Ovary (tissue), 9 donors: Measurements from ENCODE around the gene PAX1. TPM values are rescaled to one million over a fixed set of nuclear protein-coding genes. Genes with fewer than 3 reads are reported as not detected.

Experiments used
- DNase-seq, 5 donors: peaks; one replicate each; pipeline ENCODE4 v3.0.0-alpha.2; 2019 to 2020
- H3K27ac ChIP-seq, 2 donors: fragments of 200-600 bp; one replicate each; pipeline versions ENCODE4 v1.5.1 to v1.8.0; 2019 to 2022
- H3K27me3 ChIP-seq: fragments of 200-600 bp; one replicate; pipeline ENCODE4 v1.8.0; 2022
- H3K36me3 ChIP-seq: fragments of 200-600 bp; sonication (generic); one replicate; pipeline ENCODE4 v1.5.1; 2019
- H3K4me1 ChIP-seq: one replicate; pipeline ENCODE4 v1.8.1; 2013; ENCODE audit warnings: mild to moderate bottlenecking, moderate library complexity; ENCODE audit not compliant: insufficient read depth
- H3K4me3 ChIP-seq: fragments of 200-600 bp; sonication (generic); one replicate; pipeline ENCODE4 v1.5.1; 2017
- H3K9me3 ChIP-seq, 2 donors: fragments of 200-600 bp in 1 of 2; sonication (generic) in 1 of 2; one replicate each; pipeline versions ENCODE4 v1.5.1 to v1.8.1; 2013 to 2019; ENCODE audit warnings: mild to moderate bottlenecking in 1 of 2, moderate library complexity in 1 of 2
- CTCF ChIP-seq, 3 donors: fragments of 450-650 bp in 2 of 3; fragments of 200-600 bp in 1 of 3; IDR thresholded peaks; one replicate each; pipeline versions ENCODE4 v1.5.1 to v1.8.0; 2016 to 2022; ENCODE audit warnings: antibody characterized with exemption in 3 of 3, mild to moderate bottlenecking in 1 of 3
- EP300 ChIP-seq: sonication (generic); formaldehyde crosslinking; IDR thresholded peaks from one replicate; pipeline ENCODE4 v1.6.1; 2017; ENCODE audit warnings: antibody characterized with exemption
- POLR2A ChIP-seq: fragments of 450-650 bp; IDR thresholded peaks from one replicate; pipeline ENCODE4 v1.6.1; 2017; ENCODE audit warnings: antibody characterized with exemption, mild to moderate bottlenecking, moderate library complexity
- WGBS, 3 donors: extraction: QIAGEN DNeasy Blood & Tissue Kit in 1 of 3; methylation state at CpG; one replicate each; pipeline versions ENCODE4 v1.1.5 to v1.1.7; 2013 to 2017; 5-methylcytosine and 5-hydroxymethylcytosine counted together
- intact Hi-C, 4 donors: fragments of 100-400 bp; cut with DNase I; formaldehyde crosslinking; loops; one replicate each; pipeline versions ENCODE4 v1.11.0 to v1.15.1; 2022 to 2023
- polyA plus RNA-seq, 2 donors: library from polyadenylated mRNA; stranded (reverse); fragments of 200-250 nt in 1 of 2; fragments of 350-450 nt in 1 of 2; fragmentation: Illumina TruSeq in 1 of 2; extraction: RNeasy Lipid Tissue Mini Kit (QIAGEN cat#74804) in 1 of 2; gene quantifications; one replicate each; pipeline ENCODE4 v1.2.3, GENCODE V29; 2013 to 2014
- total RNA-seq, 7 donors: library from RNA; depleted of rRNA in 2 of 7; stranded (reverse); fragments of >200 nt in 2 of 7; fragmentation: NEBNext Ultra II Directional in 3 of 7; extraction: Animal tissue kit (Norgen Biotek cat#: 25700) in 3 of 7; gene quantifications; one replicate each; pipeline versions ENCODE4 v1.1.0 to v1.2.4, GENCODE V29; 2016 to 2023
- donor health status: DM: no; HTN: no; CAD: no; lungs with moderate emphysema.
- donor health status: DM: no; HTN: no; CAD: no.
- donor health status: Bipolar disorder and iron deficiency.
- donor health status: DM: yes; HTN: yes; CAD: no.
- donor health status: DM: no; HTN: no; CAD: no.
- donor health status: DM: yes; HTN: yes; CAD: no.

Gene PAX1
- total and polyA plus RNA-seq, 9 donors = not detected

GRCh38 chr20:21710863-21711431, 5.5 kb downstream of the PAX1 start:
- intact Hi-C loops = no loop called here
- Histone ChIP-seq H3K4me1 (no peaks in the 10 kb centered on the region), H3K9me3 (no peaks in the 10 kb centered on the region), H3K27me3 (no peaks in the 10 kb centered on the region), H3K4me3 (no peak overlapping the region), H3K27ac (no peak overlapping the region), H3K36me3 (no peaks in the 10 kb centered on the region)
- DNase-seq = no peak
- 16 to 22% (median 18%) methylated on average over 5 of the region's 5 CpGs for WGBS, 3 donors
- no peak for TF ChIP-seq EP300
- TF ChIP-seq POLR2A = no peak
- TF ChIP-seq CTCF (IDR thresholded peaks at IDR 0.05) = no peak

- Histone ChIP-seq H3K27ac (no peak overlapping the region), H3K4me1 (no peaks in the 10 kb centered on the region), H3K27me3 (no peaks in the 10 kb centered on the region), H3K4me3 (no peak overlapping the region), H3K36me3 (no peaks in the 10 kb centered on the region), H3K9me3 (no peaks in the 10 kb centered on the region)
- no peak for TF ChIP-seq CTCF (IDR thresholded peaks at IDR 0.05)
- TF ChIP-seq POLR2A = no peak
- no peak for TF ChIP-seq EP300
- no peak for DNase-seq
- intact Hi-C loops = no loop called here
- WGBS, 3 donors = 2 to 7% (median 2%) methylated on average over 17 of the region's 17 CpGs
Measured at GRCh38 chr20:21712443-21713059, 7.1 kb downstream of the PAX1 start.

GRCh38 chr20:21713470-21713869, 8.0 kb downstream of the PAX1 start:
- no peak for DNase-seq
- 2% methylated on average over 15 of the region's 15 CpGs for WGBS, 3 donors
- intact Hi-C loops = no loop called here
- Histone ChIP-seq H3K36me3 (no peaks in the 10 kb centered on the region), H3K27me3 (no peaks in the 10 kb centered on the region), H3K9me3 (no peaks in the 10 kb centered on the region), H3K27ac (no peak overlapping the region), H3K4me3 (no peak overlapping the region), H3K4me1 (no peaks in the 10 kb centered on the region)
- TF ChIP-seq CTCF (IDR thresholded peaks at IDR 0.05) (no peak), POLR2A (no peak), EP300 (no peak)

- H3K4me1 ChIP-seq = no peaks in the 10 kb centered on the region
- no peak for DNase-seq
- H3K27ac ChIP-seq = no peak overlapping the region
- no peaks in the 10 kb centered on the region for H3K27me3 ChIP-seq
- WGBS, 3 donors = 0 to 2% (median 1%) methylated on average over 26 of the region's 26 CpGs
- no peaks in the 10 kb centered on the region for H3K36me3 ChIP-seq
- no peaks in the 10 kb centered on the region for H3K9me3 ChIP-seq
- TF ChIP-seq POLR2A = no peak
- intact Hi-C loops = no loop called here
- H3K4me3 ChIP-seq = no peak overlapping the region
Measured at GRCh38 chr20:21713901-21714296, 8.4 kb downstream of the PAX1 start.

GRCh38 chr20:21714297-21715192, 9.1 kb downstream of the PAX1 start:
- intact Hi-C loops = no loop called here
- Histone ChIP-seq H3K27ac (no peak overlapping the region), H3K4me1 (no peaks in the 10 kb centered on the region), H3K36me3 (no peaks in the 10 kb centered on the region), H3K4me3 (no peak overlapping the region), H3K27me3 (no peaks in the 10 kb centered on the region), H3K9me3 (no peaks in the 10 kb centered on the region)
- TF ChIP-seq EP300 (no peak), CTCF (IDR thresholded peaks at IDR 0.05) (no peak), POLR2A (no peak)
- DNase-seq = no peak
- WGBS, 3 donors = 1 to 2% (median 1%) methylated on average over 41 to 54 of the region's 54 CpGs
